Measurements from ENCODE around the gene SMPX. TPM values are rescaled to one million over a fixed set of nuclear protein-coding genes. Genes with fewer than 3 reads are reported as not detected.

SMPX gene
- total RNA-seq, 2 donors from 2014 or later: not detected

- no peaks in the 10 kb centered on the region for H3K9me3 Mint-ChIP-seq
- H3K4me3 Mint-ChIP-seq: peak within 1 kb of the TSS; percentile 61 to 72
- no peak within 1 kb of the TSS for H3K27ac Mint-ChIP-seq
- peaks cover 9% of the 10 kb centered on the region for H3K27me3 Mint-ChIP-seq (ENCODE audit: low read depth)
- DNase-seq (peak; percentile 10 to 14), ATAC-seq (replicated peaks in 1 of 2) (peak; percentile 72 to 82)
- H3K4me1 Mint-ChIP-seq (ENCODE audit: low read depth): no peaks in the 10 kb centered on the region
- peaks cover 0 to 1% of the 10 kb centered on the region in 2 donors for H3K36me3 Mint-ChIP-seq (ENCODE audit: insufficient read depth in 2 of 2)
These were observed 99.7 kb downstream of the SMPX start, which contains the start of gene KLHL34 for GRCh38 chrX:21658152-21658737. Gene KLHL34, minus strand, starts transcription at chrX:21658330. Its CDS starts 542 bp downstream, at chrX:21657788.

GRCh38 chrX:21657318-21658151 is 100.4 kb downstream of the SMPX start:
- Mint-ChIP-seq H3K27ac (no peak overlapping the region), H3K27me3 (ENCODE audit: low read depth) (peaks cover 9% of the 10 kb centered on the region), H3K4me3 (peak overlapping the region; percentile 61 to 72), H3K4me1 (ENCODE audit: low read depth) (no peaks in the 10 kb centered on the region), H3K36me3 (ENCODE audit: insufficient read depth in 2 of 2) (peaks cover 0 to 1% of the 10 kb centered on the region in 2 donors), H3K9me3 (no peaks in the 10 kb centered on the region)
- DNase-seq (peak in 1 of 2 donors; percentile 8), ATAC-seq (replicated peaks in 1 of 2) (peak; percentile 41)

GRCh38 chrX:21656587-21657317 is 101.2 kb downstream of the SMPX start:
- Mint-ChIP-seq H3K27me3 (ENCODE audit: low read depth) (peaks cover 3% of the 10 kb centered on the region), H3K36me3 (ENCODE audit: insufficient read depth in 2 of 2) (peaks cover 0 to 1% of the 10 kb centered on the region in 2 donors), H3K9me3 (no peaks in the 10 kb centered on the region), H3K4me3 (peak overlapping the region in 1 of 2 donors; percentile 37), H3K27ac (no peak overlapping the region), H3K4me1 (ENCODE audit: low read depth) (no peaks in the 10 kb centered on the region)
- ATAC-seq (replicated peaks in 1 of 2) (peak in 1 of 2 donors; percentile 23), DNase-seq (no peak)

Other genes starting within 250 kb of the SMPX start
- under 1 TPM; 0.79 to 0.94 TPM for gene KLHL34, start 99.8 kb downstream of the SMPX start, total RNA-seq
- 1 to 10 TPM; 7.6 to 7.7 TPM for gene MBTPS2, start 81.5 kb upstream of the SMPX start, total RNA-seq
- 1 to 10 TPM; 1.0 to 1.1 TPM for gene YY2, start 97.9 kb upstream of the SMPX start, total RNA-seq
- 10 to 100 TPM; 57.7 to 70.3 TPM for gene SMS, start 182.6 kb upstream of the SMPX start, total RNA-seq

Measured in activated T-cell treated with anti-CD3 and anti-CD28 coated beads, Interleukin-2, amount 50 U/mL, for 72 hours (primary cell).